LoVo (cell line): ENCODE measurements around the gene PLEKHM3.
A peak's percentile ranks its signal among the peaks of the same experiment; 100 is the strongest.
"Not testable (repeated sequence)": the region's sequence is repeated elsewhere in the genome, so short reads cannot be mapped to it uniquely, and the experiment has no call there.

ENCODE experiments used
- DNase-seq: peaks from one replicate; pipeline ENCODE4 v3.0.0-alpha.2; 2016; ENCODE audit warnings: low spot score

PLEKHM3 gene

DNA sequence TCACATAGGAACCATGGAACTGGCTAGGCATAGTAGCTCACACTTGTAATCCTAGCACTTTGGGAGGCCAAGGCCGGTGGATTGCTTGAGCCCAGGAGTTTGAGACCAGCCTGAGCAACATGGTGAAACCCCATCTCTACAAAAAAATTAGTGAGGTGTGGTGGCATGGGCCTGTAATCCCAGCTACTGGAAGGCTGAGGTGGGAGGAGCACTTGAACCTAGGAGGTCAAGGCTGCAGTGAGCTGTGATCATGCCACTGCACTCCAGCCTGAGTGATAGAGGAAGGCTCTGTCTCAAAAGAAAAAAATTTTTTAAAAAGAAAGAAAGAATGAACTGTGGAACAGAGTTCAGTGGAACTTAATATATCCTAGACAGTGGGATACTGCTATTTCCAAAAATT lies 76.1 kb downstream of the PLEKHM3 start:
- not testable (repeated sequence) for DNase-seq

DNA sequence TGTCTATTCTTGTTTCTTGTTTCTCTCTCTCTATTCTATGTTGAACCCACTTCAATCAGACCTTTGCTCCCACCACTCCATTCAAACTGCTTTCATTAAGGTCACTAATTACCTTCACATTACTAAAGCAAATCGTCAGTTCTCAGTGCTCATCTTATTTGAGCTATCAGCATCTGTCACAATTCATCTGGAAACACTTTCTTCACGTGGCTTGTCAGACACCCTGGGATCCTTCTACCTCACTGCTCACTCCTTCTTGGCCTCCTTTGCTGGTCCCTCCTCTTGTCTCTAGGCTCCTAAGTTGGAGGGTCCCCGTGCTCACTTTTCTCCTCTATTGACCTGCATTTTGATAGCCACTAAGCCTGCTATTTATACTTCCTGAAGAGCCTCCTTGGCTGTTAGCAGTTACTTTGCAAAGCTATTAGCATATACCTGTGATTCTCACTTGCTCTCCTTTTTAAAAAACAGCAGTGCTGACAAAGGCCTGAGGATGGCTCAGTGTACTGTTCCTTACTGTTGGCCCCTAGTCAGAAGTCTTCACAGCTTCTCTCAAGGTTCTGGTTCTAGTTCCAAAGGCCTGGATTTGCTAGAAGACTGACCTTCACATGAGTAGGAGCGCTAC lies 80.2 kb downstream of the PLEKHM3 start:
- no peak for DNase-seq

DNA sequence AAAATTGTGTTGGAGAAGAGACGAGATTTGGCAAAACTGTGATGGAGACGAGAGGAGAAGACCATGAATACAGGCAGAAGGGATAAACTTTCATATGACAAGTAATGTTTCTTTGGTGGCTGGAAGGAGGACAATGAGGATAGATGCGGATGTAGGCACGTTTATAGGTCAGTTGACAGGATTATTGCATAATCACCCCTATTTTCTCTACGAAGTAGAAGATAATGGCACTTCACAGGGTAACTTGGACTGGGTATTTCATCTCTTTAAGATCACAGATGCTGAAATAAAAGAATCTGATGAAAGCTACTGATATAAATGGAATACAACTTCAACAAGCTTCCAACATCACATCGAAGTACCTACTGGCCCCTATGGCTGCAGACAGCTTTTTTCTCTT lies 81.0 kb downstream of the PLEKHM3 start:
- no peak for DNase-seq

DNA sequence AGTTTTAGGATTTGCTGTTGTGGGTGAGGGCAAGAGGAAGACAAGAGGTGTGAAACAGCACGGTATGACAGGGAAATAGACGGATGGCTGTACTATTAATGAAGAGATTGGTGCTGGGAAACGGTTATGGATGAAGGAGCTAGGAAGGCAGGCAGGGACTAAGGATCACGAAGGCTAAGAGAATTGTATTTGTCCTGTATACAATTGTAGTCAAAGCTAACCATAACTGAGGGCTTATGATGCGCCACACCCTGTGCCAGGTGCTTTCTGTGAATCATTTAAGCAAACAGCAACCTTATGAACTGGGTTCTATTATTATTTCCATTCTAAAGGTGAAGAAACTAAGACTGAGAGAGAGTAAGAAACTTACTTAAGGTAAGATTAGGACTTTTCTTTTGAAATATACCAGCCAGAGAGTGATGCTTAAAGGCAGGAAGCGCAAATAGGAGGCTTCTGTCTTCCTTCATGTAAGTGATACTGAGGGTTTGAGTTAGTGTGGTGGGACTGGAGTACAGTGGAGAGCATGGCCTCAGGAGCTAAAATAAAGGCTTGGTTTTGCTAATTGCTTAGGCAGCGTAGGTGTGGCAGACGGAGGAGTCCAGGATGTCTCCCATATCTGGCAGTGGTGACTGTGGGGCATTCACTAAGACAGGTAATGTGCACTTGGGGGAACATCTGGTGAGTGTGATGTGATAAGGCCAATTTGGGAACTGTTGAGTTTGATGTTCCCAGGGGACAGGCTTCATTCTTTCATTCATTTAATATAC lies 85.8 kb downstream of the PLEKHM3 start:
- peak; percentile 55 for DNase-seq

DNA sequence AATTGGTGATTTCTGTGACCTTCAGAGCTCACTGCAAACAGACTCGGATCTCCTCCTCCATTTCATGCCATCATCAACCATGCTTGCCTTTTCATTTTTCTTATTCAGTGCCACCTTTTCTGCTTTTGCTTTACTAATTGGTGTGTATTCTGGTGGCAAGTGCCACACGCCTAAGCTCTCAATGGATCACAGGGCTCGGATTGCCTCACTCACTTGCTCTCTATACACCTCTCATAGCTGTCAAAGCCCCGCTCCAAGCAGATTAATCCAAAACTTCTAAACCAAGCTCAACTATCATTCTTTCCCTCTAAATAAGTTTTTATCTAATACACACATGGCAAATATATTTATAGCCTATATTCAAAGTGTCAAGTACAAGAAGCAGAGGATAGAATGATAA lies 86.4 kb downstream of the PLEKHM3 start:
- no peak for DNase-seq

DNA sequence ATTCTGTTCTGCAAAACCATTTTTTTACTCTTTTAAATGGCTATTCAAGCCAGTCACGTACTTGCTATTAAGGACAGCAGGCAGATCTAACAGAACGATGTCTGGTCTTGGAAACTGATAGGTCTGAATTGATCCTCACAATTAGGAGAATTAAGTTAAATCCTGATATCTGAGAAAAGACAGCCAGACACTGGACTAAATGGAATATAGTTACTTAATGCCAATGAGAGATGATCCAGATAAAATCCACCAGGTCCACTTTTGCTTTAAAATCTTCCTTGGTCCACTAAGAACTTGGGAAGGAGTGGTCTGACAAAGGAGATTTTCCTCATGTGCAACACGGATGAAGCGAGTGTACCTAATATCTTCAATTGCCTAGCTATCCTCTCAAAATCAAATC lies 86.9 kb downstream of the PLEKHM3 start:
- no peak for DNase-seq

DNA sequence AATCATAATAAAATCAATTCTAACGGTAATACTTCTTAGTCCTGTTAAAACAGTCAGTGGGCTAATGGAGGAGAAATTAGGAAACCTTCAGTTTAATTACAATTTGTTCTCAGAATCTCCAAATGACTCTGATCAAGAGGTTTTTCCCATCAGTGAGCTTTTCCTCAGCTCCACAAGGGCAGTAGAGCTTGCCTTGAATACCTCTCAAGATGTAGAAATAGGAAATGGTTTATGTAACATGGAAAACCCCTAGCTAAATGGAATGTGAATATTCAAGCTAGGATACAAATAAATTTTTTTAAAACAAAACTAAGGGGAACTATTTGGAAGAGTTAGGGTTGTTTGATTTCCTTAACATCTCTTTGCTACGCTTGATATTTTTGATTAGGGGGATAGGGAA lies 87.5 kb downstream of the PLEKHM3 start:
- no peak for DNase-seq

DNA sequence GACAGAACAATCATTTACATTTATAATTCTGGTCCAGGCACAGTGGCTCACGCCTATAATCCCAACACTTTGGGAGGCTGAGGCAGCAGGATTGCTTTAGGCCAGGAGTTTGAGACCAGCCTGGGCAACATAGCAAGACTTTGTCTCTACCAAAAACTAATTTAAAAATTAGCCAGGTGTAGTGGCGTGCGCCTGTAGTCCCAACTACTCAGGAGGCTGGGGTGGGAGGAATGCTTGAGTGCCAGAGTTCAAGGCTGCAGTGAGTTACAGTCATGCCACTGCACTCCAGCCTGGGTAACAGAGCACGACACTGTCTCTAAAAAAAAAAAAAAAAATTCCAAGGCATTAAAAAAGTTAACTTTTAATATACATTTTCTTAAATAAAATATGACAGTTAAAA lies 88.1 kb downstream of the PLEKHM3 start:
- DNase-seq: no peak

DNA sequence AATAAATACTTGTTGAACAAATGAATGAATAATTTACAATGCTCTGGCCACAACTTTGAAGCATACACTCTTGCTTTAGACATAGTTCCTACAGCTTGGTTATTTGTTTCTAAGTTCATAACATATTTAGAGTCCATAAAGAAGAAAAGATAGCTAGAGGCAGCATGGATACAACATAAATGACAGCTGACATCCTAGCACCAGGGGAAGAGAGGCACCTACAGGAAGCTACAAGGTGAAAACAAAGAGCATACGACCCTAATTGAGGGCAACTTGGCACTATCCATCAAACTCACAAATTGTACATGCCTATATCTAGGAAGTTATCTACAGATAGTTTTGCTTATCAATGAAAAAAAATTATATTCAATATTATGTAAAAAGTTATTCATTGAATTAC lies 88.9 kb downstream of the PLEKHM3 start:
- DNase-seq: no peak

DNA sequence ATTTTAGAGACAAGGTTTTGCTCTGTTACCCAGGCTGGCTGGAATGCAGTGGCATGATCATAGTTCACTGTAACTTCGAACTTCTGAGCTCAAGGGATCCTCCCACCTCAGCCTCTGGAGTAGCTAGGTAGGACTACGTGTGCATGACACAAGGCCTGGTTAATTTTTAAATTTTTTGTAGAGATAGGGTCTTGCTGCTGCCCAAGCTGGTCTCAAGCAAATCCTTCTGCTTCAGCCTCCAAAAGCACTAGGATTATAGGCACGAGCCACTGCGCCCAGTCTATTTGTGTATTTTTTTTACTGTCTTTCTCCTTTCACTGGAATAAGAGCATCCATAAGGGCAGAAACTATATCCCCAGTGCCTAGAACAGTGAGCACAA lies 89.3 kb downstream of the PLEKHM3 start:
- DNase-seq: no peak

DNA sequence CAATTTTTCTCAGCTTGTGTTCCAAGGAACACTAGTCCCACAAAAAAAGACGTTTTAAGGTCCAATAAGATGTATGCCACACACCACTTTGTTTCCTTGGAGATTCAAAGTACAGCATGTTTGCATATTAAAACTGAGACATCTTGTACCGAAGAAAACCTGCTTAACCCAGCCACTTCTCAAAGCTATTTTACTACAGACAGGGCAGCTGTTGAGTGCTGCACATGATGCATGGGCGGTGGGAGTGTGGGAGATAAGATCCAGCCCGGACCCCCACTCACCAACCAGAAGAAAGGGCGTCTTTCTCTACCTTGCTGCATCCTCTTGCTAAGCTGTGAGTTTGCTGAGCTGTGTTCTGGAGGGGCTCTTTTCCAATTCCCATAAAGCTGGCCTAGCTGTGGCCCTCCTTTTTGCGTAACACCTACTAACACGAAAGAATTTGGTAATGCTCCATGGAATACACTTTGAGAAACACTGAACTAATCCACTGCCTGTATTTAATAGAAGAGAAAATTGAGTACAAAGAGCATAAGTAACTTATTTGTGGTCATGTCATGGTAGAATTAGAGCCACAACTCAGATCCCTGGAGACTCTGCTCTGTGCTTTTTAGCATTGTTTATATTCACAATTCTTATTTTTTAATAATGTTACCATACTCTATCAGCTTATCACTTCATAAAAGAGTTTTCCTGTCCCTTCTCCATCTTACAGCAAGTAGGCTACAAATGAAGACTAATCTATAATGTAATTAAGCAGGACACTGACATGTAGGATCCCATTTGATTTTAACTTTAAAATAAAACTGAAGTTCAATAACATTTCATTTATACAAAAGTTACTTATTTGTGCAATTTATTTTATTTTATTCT lies 90.0 kb downstream of the PLEKHM3 start:
- DNase-seq: no peak

DNA sequence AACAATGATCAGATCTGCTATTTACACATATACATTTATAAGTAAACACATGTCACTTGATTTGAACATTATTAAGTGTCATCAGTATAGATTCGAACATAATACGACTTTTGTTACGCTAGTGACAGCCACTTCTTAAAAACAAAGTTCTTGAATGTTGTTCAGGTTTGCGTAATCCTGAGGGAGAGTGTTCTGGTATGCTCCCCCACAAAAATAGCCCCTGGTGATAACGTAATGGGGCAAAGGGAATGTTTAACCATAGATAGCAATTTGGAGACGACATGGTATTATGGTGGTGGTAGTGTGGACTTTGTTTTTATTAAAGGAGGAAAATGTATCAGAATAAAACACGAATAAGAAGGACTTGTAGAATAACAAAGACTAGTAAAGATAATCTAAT lies 90.6 kb downstream of the PLEKHM3 start:
- no peak for DNase-seq

DNA sequence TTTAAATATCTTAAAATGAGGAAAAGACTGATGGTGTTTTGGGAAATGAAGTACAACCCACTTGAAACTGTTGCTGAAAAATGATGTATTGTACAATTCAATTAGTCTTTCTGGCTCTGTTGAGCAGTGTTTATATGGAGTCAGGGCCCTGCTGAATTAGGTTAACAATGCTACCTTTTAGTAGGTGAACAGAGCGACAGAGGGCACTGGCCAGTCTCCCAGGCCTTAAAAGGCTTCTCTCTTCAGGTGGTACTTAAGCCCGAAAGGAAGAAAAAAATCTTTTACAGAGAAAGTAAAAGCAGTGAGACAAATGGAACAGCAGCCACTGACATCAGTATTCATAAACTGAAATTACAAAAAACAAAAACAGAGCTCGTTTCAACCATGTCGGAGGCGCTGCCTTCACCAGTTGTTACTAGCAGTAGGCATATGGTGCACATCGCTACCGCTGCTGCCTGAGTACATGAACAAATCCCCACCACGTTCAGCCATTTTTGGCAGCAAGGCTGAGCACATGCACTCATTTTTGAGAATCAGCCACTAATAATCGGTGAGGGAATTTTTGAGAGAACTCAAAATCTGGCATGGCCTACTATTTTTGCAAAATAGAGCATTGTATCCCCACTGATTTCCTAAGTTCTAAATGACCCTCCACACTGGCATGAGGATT lies 91.8 kb downstream of the PLEKHM3 start:
- DNase-seq: no peak

DNA sequence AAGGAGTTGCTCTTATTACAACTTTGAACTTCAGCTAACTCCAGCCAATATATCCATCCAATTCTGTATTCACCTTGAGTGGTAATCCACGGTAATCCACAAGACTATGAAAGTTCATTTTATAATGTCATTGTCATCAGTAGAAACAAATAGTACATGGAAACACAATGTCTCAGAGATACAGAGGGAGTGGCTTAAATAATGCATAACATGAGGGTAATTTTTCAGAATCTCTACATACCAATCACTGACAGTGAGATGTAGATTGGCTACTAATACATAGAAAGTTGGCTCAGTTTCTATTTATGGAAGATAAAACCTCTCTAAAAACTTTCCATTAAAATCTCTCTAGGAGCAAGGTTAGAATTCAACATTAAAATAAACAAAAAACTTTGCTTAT lies 93.2 kb downstream of the PLEKHM3 start:
- DNase-seq: no peak

DNA sequence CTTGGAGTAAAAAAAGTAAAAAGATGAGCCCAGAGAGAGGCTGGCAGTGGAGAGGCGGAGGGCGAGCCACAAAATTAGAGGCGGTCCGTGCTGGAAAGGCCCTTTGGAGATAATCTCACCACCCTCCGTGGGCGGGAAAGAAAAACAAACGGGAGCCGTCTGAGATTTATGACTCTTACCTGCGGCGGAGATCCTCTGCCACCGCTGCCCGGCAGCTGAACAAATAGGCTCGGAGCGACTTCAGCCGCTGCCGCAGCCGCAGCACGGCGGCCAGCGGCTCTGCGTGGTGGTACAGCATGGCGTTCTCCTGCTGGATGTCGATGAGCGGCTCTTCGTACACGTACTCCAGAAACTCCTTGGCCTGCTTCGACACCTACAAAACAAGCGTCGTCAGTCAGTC lies 94.6 kb downstream of the PLEKHM3 start:
- DNase-seq: peak; percentile 60

DNA sequence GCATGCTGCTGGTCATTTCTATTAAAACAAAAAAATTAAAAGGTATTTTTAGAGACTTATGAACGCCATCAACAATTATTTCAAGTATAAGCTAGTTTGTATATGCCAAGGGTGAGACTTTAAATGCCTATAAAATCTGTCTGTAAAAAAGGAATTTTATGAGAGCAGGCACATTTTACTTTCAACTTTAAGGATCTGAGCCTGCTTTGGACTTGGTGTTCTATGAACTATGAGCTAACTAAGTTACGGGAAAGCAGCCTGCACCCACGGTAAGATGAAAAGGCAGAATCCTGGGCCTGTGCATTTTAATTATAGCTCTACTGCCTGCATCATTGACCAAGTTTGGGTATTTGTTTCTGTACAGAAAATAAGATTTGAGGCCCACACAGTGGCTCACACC lies 95.4 kb downstream of the PLEKHM3 start:
- DNase-seq: no peak

DNA sequence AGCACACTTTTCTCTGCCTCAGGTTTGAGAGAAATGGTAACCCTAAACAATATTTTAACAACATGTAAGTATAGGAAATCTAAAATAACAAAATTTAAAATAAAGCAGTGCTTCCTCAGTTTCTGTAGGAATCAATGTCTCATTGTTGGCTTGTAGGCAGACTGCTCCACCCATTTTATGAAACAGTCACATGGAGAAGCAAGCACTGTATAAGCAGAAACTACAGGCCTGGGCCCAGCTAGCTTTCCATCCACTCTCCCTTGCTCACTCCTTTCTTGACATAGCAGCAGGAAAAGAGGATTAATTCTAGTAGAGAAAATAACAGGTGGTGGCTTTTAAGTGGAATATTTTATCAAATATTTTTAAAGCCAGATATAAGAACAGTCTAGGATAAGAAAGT lies 97.2 kb downstream of the PLEKHM3 start:
- no peak for DNase-seq

DNA sequence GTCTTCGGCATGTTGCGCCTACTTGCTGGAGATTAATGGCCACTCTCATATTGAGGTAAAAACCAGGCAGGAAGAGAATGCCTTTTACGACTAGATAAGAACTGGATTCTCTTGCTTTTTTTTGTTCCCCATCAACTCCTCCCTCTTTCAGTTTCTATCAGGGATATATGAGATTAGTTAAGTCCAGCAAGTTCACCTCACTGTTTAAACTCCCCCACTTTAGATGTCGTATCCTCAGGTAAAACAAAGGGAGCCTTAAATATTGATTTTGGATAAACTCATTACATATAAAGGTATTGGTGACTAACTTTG lies 98.4 kb downstream of the PLEKHM3 start:
- no peak for DNase-seq

DNA sequence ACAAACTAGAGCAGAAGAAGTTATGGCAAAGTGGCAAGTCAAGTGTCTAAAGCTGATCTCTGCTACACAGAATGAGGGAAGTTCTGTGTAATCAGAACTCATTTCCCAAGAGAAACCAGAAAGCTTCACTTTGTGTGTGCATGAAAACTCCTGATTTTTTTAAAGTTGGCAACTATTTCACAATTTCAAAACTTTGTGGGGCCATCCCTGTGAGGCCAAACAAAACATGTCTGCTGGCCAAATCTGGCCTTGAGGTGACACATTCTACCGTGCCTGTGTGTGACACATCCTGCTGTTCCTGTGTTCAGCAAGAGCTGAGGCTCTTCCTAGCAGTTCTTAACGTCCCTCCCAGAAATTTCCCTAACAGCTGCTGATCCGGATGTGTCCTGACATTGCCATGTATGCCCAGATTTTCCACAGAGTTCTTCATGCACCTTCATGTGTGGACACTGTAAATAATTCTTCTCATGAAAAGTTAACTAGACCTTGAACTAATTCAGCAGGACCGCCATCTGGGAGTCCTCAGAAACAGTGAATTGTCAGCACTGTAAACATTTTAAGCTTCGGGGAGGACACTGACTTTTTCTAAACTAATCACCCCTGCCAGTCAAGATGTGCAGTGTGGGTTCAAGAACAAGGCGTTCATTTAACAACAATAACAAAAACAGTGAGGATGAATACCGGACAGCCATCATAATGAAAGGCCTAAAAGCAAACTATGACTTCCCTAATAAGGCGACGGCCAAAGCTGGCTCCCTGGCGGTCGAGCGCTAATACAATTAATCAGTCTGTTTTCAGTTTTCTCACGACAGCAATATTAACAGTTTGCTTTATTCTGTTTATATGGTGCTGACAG lies 99.0 kb downstream of the PLEKHM3 start:
- no peak for DNase-seq

DNA sequence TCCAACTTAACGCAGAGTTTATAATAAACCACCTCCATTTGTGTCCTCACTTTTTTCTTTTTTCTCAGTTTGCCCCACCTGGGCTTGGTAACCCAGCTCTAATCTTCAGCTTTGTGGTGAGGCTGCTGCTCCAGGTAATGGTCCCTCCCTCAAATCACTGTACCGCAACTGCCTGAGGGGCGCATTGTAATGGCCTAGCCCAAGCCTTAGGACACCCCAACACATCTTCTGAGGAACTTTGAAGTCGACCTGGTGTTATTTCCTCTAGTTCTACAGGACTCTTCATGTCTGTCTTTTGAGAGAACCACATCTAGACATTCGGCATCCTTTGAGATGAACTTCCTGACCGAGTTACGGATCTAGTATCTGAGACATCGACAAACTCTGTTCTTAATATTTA lies 99.7 kb downstream of the PLEKHM3 start:
- no peak for DNase-seq

DNA sequence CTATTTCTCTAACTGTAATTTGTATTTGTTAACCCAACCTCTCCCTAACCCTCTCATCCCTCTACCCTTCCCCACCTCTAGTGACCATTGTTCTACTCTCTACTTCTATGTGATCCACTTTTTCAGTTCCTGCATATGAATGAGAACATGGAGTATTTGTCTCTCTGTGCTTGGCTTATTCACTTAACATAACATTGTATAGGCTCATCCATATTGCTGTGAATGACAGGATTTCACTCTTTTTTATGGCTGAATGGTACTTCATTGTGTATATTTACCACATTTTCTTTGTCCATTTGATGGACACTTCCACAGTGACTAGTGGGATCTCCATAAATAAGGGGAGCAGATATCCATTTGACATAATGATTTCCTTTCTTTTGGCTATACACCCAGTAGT lies 103.7 kb downstream of the PLEKHM3 start:
- no peak for DNase-seq

DNA sequence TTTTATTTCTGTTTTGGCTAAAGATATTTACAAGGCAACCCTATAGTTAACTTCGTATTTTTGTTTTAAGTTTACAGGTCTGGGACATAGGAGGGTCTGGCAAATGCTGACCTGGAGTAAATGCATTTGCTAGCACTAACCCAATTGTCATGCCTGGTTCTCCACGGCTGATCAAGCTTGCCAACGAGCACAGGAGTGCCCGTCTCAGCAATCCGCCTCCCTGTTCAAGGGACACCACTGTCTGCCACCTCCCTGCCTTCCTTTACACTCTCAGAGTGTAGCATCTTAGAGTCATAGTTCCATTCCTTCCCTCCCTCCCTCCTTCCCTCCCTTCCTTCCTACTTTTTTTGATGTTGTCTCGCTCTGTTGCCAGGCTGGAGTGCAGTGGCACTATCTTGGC lies 104.6 kb downstream of the PLEKHM3 start:
- DNase-seq: no peak
